Activated T-helper 2 cell treated with anti-CD3 and anti-CD28 coated beads, Interferon-gamma antibody, Interleukin-2, Interleukin-4, amounts not matched to agents 10 μg/mL and 5 μg/mL and 100 μg/mL, durations not matched to agents 14 hours and 24 hours and 36 hours (primary cell): ENCODE measurements around the gene C10orf90. TPM values are rescaled to one million over a fixed set of nuclear protein-coding genes. Genes with fewer than 3 reads are reported as not detected.

Experiments used
- DNase-seq: peaks from one replicate; pipeline ENCODE4 v3.0.0; 2021; ENCODE audit warnings: low spot score
- H3K27ac Mint-ChIP-seq: one replicate; pipeline ENCODE4 v1.8.0; 2021; ENCODE audit warnings: mixed read lengths
- H3K27me3 Mint-ChIP-seq: one replicate; pipeline ENCODE4 v1.8.0; 2021; ENCODE audit warnings: low read depth, mixed read lengths
- H3K36me3 Mint-ChIP-seq: one replicate; pipeline ENCODE4 v1.8.0; 2021; ENCODE audit warnings: low read depth, mixed read lengths
- H3K4me1 Mint-ChIP-seq: one replicate; pipeline ENCODE4 v1.8.0; 2021; ENCODE audit warnings: low read depth, mixed read lengths
- H3K4me3 Mint-ChIP-seq: one replicate; pipeline ENCODE4 v1.8.0; 2021; ENCODE audit warnings: low read depth, mild to moderate bottlenecking, moderate library complexity, mixed read lengths
- H3K9me3 Mint-ChIP-seq: one replicate; pipeline ENCODE4 v1.8.0; 2021; ENCODE audit warnings: mixed read lengths
- intact Hi-C: fragments of 100-400 bp; cut with micrococcal nuclease; formaldehyde crosslinking; loops from one replicate; pipeline ENCODE4 v1.15.1; 2023
- total RNA-seq: library from RNA; stranded (reverse); gene quantifications from 2 replicates; pipeline ENCODE4 v1.2.3, GENCODE V29; 2022

C10orf90 gene
- total RNA-seq, 1 donor from 2014 or later = not detected

GRCh38 chr10:126434235-126434634 lies 236.3 kb downstream of the C10orf90 start:
- intact Hi-C loops = no loop called here
- no peak overlapping the region for H3K4me3 Mint-ChIP-seq
- H3K36me3 Mint-ChIP-seq = no peaks in the 10 kb centered on the region
- no peak for DNase-seq
- no peaks in the 10 kb centered on the region for H3K27me3 Mint-ChIP-seq
- peaks cover 9% of the 10 kb centered on the region for H3K9me3 Mint-ChIP-seq
- no peak overlapping the region for H3K27ac Mint-ChIP-seq
- no peaks in the 10 kb centered on the region for H3K4me1 Mint-ChIP-seq

- no peak for DNase-seq
- Mint-ChIP-seq H3K4me1 (no peaks in the 10 kb centered on the region), H3K27me3 (no peaks in the 10 kb centered on the region), H3K4me3 (no peak overlapping the region), H3K27ac (no peak overlapping the region), H3K36me3 (no peaks in the 10 kb centered on the region), H3K9me3 (peaks cover 9% of the 10 kb centered on the region)
- intact Hi-C loops = no loop called here
Observed at GRCh38 chr10:126433351-126433750, 237.1 kb downstream of the C10orf90 start.

- no peak overlapping the region for H3K4me3 Mint-ChIP-seq
- no peaks in the 10 kb centered on the region for H3K4me1 Mint-ChIP-seq
Observed at GRCh38 chr10:126432507-126432906, 238.0 kb downstream of the C10orf90 start.

GRCh38 chr10:126431816-126432215 lies 238.7 kb downstream of the C10orf90 start:
- Mint-ChIP-seq H3K36me3 (no peaks in the 10 kb centered on the region), H3K4me1 (no peaks in the 10 kb centered on the region), H3K27ac (no peak overlapping the region), H3K9me3 (peaks cover 9% of the 10 kb centered on the region), H3K27me3 (no peaks in the 10 kb centered on the region), H3K4me3 (no peak overlapping the region)
- intact Hi-C loops = no loop called here
- no peak for DNase-seq

More at GRCh38 chr10:126432507-126432906, 238.0 kb downstream of the C10orf90 start:
- H3K27me3 Mint-ChIP-seq = no peaks in the 10 kb centered on the region
- peaks cover 9% of the 10 kb centered on the region for H3K9me3 Mint-ChIP-seq
- DNase-seq = no peak
- no peak overlapping the region for H3K27ac Mint-ChIP-seq
- intact Hi-C loops = no loop called here
- H3K36me3 Mint-ChIP-seq = no peaks in the 10 kb centered on the region

- DNase-seq = no peak
- no peak overlapping the region for H3K4me3 Mint-ChIP-seq
- no peak overlapping the region for H3K27ac Mint-ChIP-seq
- H3K9me3 Mint-ChIP-seq = peaks cover 13% of the 10 kb centered on the region
- H3K36me3 Mint-ChIP-seq = no peaks in the 10 kb centered on the region
- intact Hi-C loops = no loop called here
- H3K27me3 Mint-ChIP-seq = no peaks in the 10 kb centered on the region
- H3K4me1 Mint-ChIP-seq = no peaks in the 10 kb centered on the region
Observed at GRCh38 chr10:126430512-126430911, 240.0 kb downstream of the C10orf90 start.

- intact Hi-C loops = no loop called here
- Mint-ChIP-seq H3K9me3 (peaks cover 15% of the 10 kb centered on the region), H3K27me3 (no peaks in the 10 kb centered on the region)
Observed at GRCh38 chr10:126429275-126429674, 241.2 kb downstream of the C10orf90 start.

GRCh38 chr10:126425489-126426065 lies 244.9 kb downstream of the C10orf90 start:
- intact Hi-C loops = no loop called here
- Mint-ChIP-seq H3K27ac (no peak overlapping the region), H3K27me3 (no peaks in the 10 kb centered on the region), H3K36me3 (no peaks in the 10 kb centered on the region), H3K4me3 (no peak overlapping the region), H3K9me3 (peaks cover 13% of the 10 kb centered on the region), H3K4me1 (no peaks in the 10 kb centered on the region)
- no peak for DNase-seq

More at GRCh38 chr10:126429275-126429674, 241.2 kb downstream of the C10orf90 start:
- H3K36me3 Mint-ChIP-seq = no peaks in the 10 kb centered on the region
- no peak overlapping the region for H3K27ac Mint-ChIP-seq
- no peak overlapping the region for H3K4me3 Mint-ChIP-seq
- DNase-seq = no peak
- no peaks in the 10 kb centered on the region for H3K4me1 Mint-ChIP-seq

- Mint-ChIP-seq H3K27ac (no peak overlapping the region), H3K9me3 (peaks cover 13% of the 10 kb centered on the region), H3K4me1 (no peaks in the 10 kb centered on the region), H3K4me3 (no peak overlapping the region), H3K36me3 (no peaks in the 10 kb centered on the region), H3K27me3 (no peaks in the 10 kb centered on the region)
- intact Hi-C loops = no loop called here
- no peak for DNase-seq
Observed at GRCh38 chr10:126425032-126425431, 245.5 kb downstream of the C10orf90 start.

GRCh38 chr10:126423732-126424491 lies 246.6 kb downstream of the C10orf90 start:
- H3K36me3 Mint-ChIP-seq = no peaks in the 10 kb centered on the region
- intact Hi-C loops = no loop called here
- no peaks in the 10 kb centered on the region for H3K27me3 Mint-ChIP-seq
- no peak overlapping the region for H3K27ac Mint-ChIP-seq
- no peak overlapping the region for H3K4me3 Mint-ChIP-seq
- H3K4me1 Mint-ChIP-seq = no peaks in the 10 kb centered on the region
- H3K9me3 Mint-ChIP-seq = peaks cover 13% of the 10 kb centered on the region
- no peak for DNase-seq

- Mint-ChIP-seq H3K27me3 (no peaks in the 10 kb centered on the region), H3K4me1 (no peaks in the 10 kb centered on the region), H3K27ac (no peak overlapping the region), H3K36me3 (no peaks in the 10 kb centered on the region), H3K4me3 (no peak overlapping the region), H3K9me3 (peaks cover 13% of the 10 kb centered on the region)
- DNase-seq = no peak
- intact Hi-C loops = no loop called here
Observed at GRCh38 chr10:126422567-126422966, 247.9 kb downstream of the C10orf90 start.

GRCh38 chr10:126421756-126422256 lies 248.7 kb downstream of the C10orf90 start:
- H3K4me3 Mint-ChIP-seq = no peak overlapping the region
- no peak for DNase-seq
- H3K9me3 Mint-ChIP-seq = peaks cover 12% of the 10 kb centered on the region
- H3K27me3 Mint-ChIP-seq = no peaks in the 10 kb centered on the region
- H3K27ac Mint-ChIP-seq = no peak overlapping the region
- no peaks in the 10 kb centered on the region for H3K4me1 Mint-ChIP-seq
- no peaks in the 10 kb centered on the region for H3K36me3 Mint-ChIP-seq
- intact Hi-C loops = no loop called here

- H3K27ac Mint-ChIP-seq = no peak overlapping the region
- no peaks in the 10 kb centered on the region for H3K36me3 Mint-ChIP-seq
- H3K27me3 Mint-ChIP-seq = no peaks in the 10 kb centered on the region
- H3K4me3 Mint-ChIP-seq = no peak overlapping the region
- H3K9me3 Mint-ChIP-seq = peaks cover 15% of the 10 kb centered on the region
- intact Hi-C loops = no loop called here
- H3K4me1 Mint-ChIP-seq = no peaks in the 10 kb centered on the region
- no peak for DNase-seq
Observed at GRCh38 chr10:126420567-126421300, 249.8 kb downstream of the C10orf90 start.
